ENCODE measurements around the gene TEX50.
A peak's percentile ranks its signal among the peaks of the same experiment; 100 is the strongest.
"Not testable (repeated sequence)": the region's sequence is repeated elsewhere in the genome, so short reads cannot be mapped to it uniquely, and the experiment has no call there.

Gene TEX50

GRCh38 chr1:173663159-173663558 lies 28.0 kb downstream of the TEX50 start:
- no peak for DNase-seq (ENCODE audit: low spot score)

- DNase-seq (ENCODE audit: low spot score): no peak
These were observed 31.5 kb downstream of the TEX50 start for GRCh38 chr1:173666646-173667045.

- peak; percentile 86 for DNase-seq (ENCODE audit: low spot score)
These were observed 34.4 kb downstream of the TEX50 start, which contains the start of gene ANKRD45 for GRCh38 chr1:173669491-173669941. Gene ANKRD45 (minus strand): TSS chr1:173669851. CDS start chr1:173659418, 10,433 bp downstream.

- DNase-seq (ENCODE audit: low spot score): not testable (repeated sequence)
These were observed 39.4 kb downstream of the TEX50 start for GRCh38 chr1:173674496-173674895.

GRCh38 chr1:173680152-173680551 lies 45.0 kb downstream of the TEX50 start:
- not testable (repeated sequence) for DNase-seq (ENCODE audit: low spot score)

- DNase-seq (ENCODE audit: low spot score): no peak
These were observed 47.0 kb downstream of the TEX50 start for GRCh38 chr1:173682184-173682583.

- DNase-seq (ENCODE audit: low spot score): not testable (repeated sequence)
These were observed 48.7 kb downstream of the TEX50 start for GRCh38 chr1:173683838-173684237.

- DNase-seq (ENCODE audit: low spot score): not testable (repeated sequence)
These were observed 50.0 kb downstream of the TEX50 start for GRCh38 chr1:173685121-173685520.
